ENCODE results near the gene ZNF627.

ZNF627 gene

GRCh38 chr19:11641244-11641643, 44.0 kb downstream of the ZNF627 start:
- no peak overlapping the region for H3K4me3 ChIP-seq (ENCODE audit: low read depth, low read length)
- TF ChIP-seq CTCF (IDR thresholded peaks at IDR 0.05; ENCODE audit: low read depth, low read length) = no peak

GRCh38 chr19:11642902-11643301, 45.6 kb downstream of the ZNF627 start:
- TF ChIP-seq CTCF (IDR thresholded peaks at IDR 0.05; ENCODE audit: low read depth, low read length) = no peak

GRCh38 chr19:11649941-11650340, 52.7 kb downstream of the ZNF627 start:
- H3K4me3 ChIP-seq (ENCODE audit: low read depth, low read length) = no peak overlapping the region
- no peak for TF ChIP-seq CTCF (IDR thresholded peaks at IDR 0.05; ENCODE audit: low read depth, low read length)

More at GRCh38 chr19:11642902-11643301, 45.6 kb downstream of the ZNF627 start:
- H3K4me3 ChIP-seq (ENCODE audit: low read depth, low read length) = no peak overlapping the region

- TF ChIP-seq CTCF (IDR thresholded peaks at IDR 0.05; ENCODE audit: low read depth, low read length) = no peak
- no peak overlapping the region for H3K4me3 ChIP-seq (ENCODE audit: low read depth, low read length)
These were observed 53.8 kb downstream of the ZNF627 start for GRCh38 chr19:11651062-11651461.

- no peak for TF ChIP-seq CTCF (IDR thresholded peaks at IDR 0.05; ENCODE audit: low read depth, low read length)
- no peak overlapping the region for H3K4me3 ChIP-seq (ENCODE audit: low read depth, low read length)
These were observed 54.8 kb downstream of the ZNF627 start for GRCh38 chr19:11652056-11652455.

- no peak for TF ChIP-seq CTCF (IDR thresholded peaks at IDR 0.05; ENCODE audit: low read depth, low read length)
These were observed 55.2 kb downstream of the ZNF627 start for GRCh38 chr19:11652492-11652891.

GRCh38 chr19:11656535-11656934, 59.3 kb downstream of the ZNF627 start:
- no peak overlapping the region for H3K4me3 ChIP-seq (ENCODE audit: low read depth, low read length)

More at GRCh38 chr19:11652492-11652891, 55.2 kb downstream of the ZNF627 start:
- H3K4me3 ChIP-seq (ENCODE audit: low read depth, low read length) = no peak overlapping the region

More at GRCh38 chr19:11656535-11656934, 59.3 kb downstream of the ZNF627 start:
- TF ChIP-seq CTCF (IDR thresholded peaks at IDR 0.05; ENCODE audit: low read depth, low read length) = no peak

All from WI38 (cell line).